ENCODE results near the gene C15orf39.

Gene C15orf39

GRCh38 chr15:75174102-75174501, 27.6 kb upstream of the C15orf39 start:
- no peak for DNase-seq

GRCh38 chr15:75174729-75175128, 27.0 kb upstream of the C15orf39 start:
- DNase-seq: no peak

GRCh38 chr15:75176396-75176761, 25.3 kb upstream of the C15orf39 start:
- no peak for DNase-seq

GRCh38 chr15:75177360-75178071, 24.2 kb upstream of the C15orf39 start:
- DNase-seq: no peak

GRCh38 chr15:75178171-75178937, 23.3 kb upstream of the C15orf39 start:
- no peak for DNase-seq

GRCh38 chr15:75178938-75179745, 22.5 kb upstream of the C15orf39 start:
- no peak for DNase-seq

- no peak for DNase-seq
Measured at GRCh38 chr15:75179746-75180140, 21.9 kb upstream of the C15orf39 start.

- DNase-seq: no peak
Measured at GRCh38 chr15:75181780-75182179, 19.9 kb upstream of the C15orf39 start.

GRCh38 chr15:75182187-75183131, 19.2 kb upstream of the C15orf39 start:
- no peak for DNase-seq

- DNase-seq: no peak
Measured at GRCh38 chr15:75185271-75186029, 16.2 kb upstream of the C15orf39 start.

GRCh38 chr15:75186044-75186443, 15.6 kb upstream of the C15orf39 start:
- DNase-seq: no peak

GRCh38 chr15:75188499-75188898, 13.2 kb upstream of the C15orf39 start:
- DNase-seq: no peak

- DNase-seq: no peak
Measured at GRCh38 chr15:75191235-75191634, 10.4 kb upstream of the C15orf39 start.

- no peak for DNase-seq
Measured at GRCh38 chr15:75192307-75192706, 9.4 kb upstream of the C15orf39 start.

GRCh38 chr15:75193272-75193671, 8.4 kb upstream of the C15orf39 start:
- no peak for DNase-seq

- no peak for DNase-seq
Measured at GRCh38 chr15:75193976-75194375, 7.7 kb upstream of the C15orf39 start.

GRCh38 chr15:75194397-75194796, 7.3 kb upstream of the C15orf39 start:
- DNase-seq: no peak

- DNase-seq: no peak
Measured at GRCh38 chr15:75195122-75195765, 6.4 kb upstream of the C15orf39 start.

- no peak for DNase-seq
Measured at GRCh38 chr15:75195766-75196241, 5.9 kb upstream of the C15orf39 start.

GRCh38 chr15:75197062-75197630, 4.5 kb upstream of the C15orf39 start:
- no peak for DNase-seq
